HG03196 (cell line): Measurements from ENCODE around the gene TNIP2.

ENCODE experiments used
- ATAC-seq: cut with Tn5 transposase; IDR thresholded peaks from one replicate; pipeline ENCODE4 v1.9.1; 2021; ENCODE audit not compliant: unreplicated experiment

Gene TNIP2

DNA sequence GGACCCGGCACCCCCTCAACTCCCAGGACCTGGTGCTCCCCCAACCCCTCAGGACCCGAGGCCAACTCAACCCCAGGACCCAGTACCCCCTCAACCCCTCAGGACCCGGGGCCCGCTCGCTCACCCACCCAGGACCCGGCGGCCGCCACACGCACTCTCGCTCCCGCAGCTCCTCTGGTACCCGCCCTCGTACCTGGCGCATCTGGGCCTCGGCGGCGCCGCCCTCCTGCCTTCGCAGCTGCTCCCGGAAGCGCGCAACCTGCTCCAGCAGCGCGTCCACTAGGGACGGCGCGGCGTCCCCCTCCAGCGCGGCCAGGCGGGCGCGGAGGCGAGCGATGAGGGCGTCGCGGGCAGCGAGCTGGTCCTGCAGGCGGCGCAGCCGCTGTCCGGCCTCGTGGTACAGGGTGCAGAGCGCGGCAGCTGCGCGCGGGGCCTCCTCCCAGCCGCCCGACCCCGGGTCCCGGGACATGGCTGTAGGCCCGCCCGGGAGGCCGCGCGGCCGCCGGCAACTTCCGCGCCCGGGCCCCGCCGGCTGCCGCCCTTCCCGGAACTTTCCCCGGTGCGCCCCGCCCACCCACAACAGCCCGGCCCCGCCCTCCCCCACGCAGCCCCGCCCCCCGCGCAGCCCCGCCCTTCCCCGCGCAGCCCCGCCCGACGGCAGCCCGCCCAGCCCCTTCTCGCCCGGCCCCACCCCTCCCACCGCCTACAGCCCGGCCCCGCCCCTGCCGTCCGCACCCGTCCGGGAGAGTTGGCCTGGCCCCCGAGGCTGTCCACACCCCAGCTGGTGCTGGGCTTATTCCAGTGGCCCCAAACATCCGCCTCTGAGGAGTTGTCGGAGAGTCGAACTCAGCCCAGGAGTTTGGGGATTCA lies at the start of gene TNIP2:
Gene TNIP2, minus strand, starts transcription at position 516 of the 870 bp plus-strand sequence. Its CDS starts 47 bp downstream, at position 469.
- peak; percentile 58 for ATAC-seq

- no peak for ATAC-seq
Measured at GRCh38 chr4:2804973-2805501, 48.9 kb upstream of the TNIP2 start.

DNA sequence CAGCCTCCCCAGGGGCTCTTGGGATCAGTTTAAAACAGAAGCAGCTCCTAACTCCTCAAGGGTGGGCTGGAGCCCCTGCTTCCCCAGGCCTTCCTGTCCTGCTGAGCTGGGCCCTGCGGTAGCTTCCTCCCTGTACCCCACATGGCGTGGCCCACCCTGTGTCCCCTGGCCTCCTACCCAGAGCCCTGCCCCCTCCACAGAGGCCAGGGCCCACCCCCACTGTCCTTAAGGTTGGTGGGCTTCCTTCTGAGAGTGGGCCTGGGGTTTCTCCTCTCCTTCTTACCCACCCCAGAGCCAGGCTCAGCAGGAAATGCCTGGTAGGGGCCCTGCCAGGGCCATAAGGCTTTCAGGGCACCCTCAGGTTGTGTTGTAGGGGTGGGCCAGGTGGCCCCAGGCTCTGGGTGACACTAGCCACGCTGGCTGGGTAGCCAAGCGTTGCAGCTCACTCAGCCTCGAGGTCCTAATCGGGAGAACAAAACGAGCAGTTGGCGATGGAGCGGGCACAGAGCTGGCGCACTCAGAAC lies 48.4 kb upstream of the TNIP2 start:
- ATAC-seq, result no peak

GRCh38 chr4:2803624-2804448 lies 47.7 kb upstream of the TNIP2 start:
- ATAC-seq, result no peak

GRCh38 chr4:2802618-2803531 lies 46.7 kb upstream of the TNIP2 start:
- ATAC-seq, result no peak

DNA sequence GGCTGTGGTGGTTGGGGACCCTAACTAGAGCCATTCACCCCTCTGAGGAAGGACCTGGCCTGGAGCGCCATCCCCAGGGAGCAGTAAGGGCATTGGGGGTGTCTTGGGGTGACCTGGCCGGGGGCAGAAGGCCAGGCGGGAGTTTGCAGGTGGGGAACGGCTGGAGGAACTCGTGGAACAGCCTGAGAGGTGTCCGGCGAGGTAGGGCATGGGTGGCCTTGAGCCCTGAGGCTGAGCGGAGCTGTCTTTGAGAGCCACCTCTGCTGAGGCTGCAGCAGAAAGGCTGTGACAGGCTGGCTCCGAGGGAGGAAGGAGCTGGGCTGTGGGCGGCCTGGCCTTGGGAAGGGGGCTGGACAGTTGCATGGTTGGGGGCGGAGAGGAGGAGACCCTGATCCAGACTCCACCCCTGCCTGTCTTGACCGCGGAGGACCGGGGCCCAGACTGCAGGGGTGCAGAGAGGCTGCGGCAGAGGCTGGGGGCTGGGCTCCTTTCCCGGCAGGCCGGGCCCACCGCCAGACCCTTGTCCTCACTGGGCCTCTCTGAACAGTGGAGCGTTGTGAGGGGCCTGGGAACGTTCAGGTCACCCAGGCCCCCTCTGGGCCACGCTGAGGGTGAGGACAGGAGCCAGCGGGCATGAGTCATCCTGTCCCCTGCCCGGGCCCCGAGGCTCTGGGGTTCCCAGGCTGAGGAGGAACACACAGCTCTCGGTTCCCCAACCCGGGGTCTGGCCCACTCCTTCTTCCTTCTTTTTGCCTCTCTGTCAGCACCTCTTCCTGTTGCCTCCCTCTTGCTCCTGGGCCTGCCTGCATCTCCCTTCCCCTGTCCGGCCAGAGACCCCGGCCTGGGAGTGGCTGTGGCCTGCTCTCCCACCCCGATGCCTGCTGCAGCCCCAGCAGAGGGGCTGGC lies 44.8 kb upstream of the TNIP2 start:
- ATAC-seq, result no peak

- no peak for ATAC-seq
Measured at GRCh38 chr4:2799971-2800690, 44.0 kb upstream of the TNIP2 start.

DNA sequence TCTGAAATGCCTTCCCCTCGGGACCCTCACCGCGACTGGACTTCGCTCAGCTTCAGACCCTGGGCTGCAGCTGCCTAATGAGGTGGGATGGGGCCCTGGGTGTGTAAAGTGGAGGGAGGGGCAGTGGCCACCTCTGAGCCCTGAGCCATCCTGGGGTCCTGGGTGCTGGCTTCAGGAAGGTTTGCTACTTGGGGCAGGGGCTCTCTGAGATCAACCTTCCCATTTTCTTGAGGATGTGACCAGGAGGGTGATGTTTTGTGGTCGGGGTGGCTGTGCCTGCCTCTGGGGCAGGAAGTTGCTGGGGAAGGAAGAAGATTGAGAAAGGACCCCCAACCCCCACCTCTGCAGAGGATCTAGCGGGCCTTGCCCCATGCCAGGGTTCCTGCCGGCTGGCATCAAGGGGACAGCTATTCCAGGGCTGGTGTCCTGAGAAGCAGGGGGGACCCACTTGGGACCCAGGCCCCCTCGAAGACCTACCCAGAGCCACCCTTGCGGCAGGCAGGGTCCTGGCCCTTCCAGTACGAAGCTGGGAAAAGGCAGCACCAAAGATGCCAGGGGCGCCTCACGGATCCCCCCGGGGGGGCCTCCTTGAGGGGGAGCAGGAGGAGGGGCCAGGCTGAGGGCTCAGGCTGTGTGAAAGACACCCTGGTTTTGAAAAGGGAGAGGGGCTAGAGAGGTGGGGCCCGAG lies 43.2 kb upstream of the TNIP2 start:
- no peak for ATAC-seq

DNA sequence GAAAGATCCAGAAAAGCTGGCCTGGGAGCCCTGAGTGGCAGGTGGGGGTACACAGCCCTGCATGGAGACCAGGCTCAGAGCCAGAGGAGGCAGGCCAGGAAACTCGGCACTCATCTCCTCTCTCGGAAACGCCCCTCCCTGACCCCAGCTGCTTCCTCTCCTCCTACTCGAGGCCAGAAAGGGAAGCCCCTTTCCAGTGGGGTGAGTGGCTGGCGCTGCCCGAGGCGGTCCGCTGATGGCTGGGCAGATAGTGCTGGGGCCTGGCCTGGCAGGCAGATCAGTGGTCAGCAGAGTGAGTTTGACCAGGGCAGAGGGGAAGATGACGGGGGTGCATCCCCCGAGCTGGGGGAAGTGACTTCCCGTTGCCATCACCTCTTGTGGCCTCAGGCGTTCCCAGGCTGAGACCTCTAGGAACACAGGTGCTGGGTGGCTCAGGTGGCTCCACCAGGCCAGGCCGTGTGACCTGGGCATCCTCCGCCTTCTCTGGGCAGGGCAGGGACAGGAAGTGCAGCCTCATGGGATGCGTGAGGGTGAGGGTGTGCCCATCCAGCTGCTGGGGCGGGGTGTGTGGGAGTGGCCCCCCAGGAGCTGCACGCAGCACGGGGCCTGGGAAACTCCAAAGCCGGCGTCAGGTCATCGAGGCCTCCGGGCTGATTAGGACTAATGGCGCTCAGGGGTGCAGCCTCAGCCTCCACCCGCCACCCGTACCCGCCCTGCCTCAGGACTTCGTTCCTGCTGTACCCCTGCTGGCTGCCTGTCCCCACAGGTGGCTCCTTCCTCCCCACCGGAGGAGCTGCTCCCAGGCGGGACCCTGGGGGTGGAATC lies 42.5 kb upstream of the TNIP2 start:
- ATAC-seq, result peak; percentile 31

GRCh38 chr4:2797545-2798305 lies 41.6 kb upstream of the TNIP2 start:
- no peak for ATAC-seq

GRCh38 chr4:2796849-2797544 lies 40.9 kb upstream of the TNIP2 start:
- ATAC-seq, result no peak

- no peak for ATAC-seq
Measured at GRCh38 chr4:2795893-2796848, 40.0 kb upstream of the TNIP2 start.

DNA sequence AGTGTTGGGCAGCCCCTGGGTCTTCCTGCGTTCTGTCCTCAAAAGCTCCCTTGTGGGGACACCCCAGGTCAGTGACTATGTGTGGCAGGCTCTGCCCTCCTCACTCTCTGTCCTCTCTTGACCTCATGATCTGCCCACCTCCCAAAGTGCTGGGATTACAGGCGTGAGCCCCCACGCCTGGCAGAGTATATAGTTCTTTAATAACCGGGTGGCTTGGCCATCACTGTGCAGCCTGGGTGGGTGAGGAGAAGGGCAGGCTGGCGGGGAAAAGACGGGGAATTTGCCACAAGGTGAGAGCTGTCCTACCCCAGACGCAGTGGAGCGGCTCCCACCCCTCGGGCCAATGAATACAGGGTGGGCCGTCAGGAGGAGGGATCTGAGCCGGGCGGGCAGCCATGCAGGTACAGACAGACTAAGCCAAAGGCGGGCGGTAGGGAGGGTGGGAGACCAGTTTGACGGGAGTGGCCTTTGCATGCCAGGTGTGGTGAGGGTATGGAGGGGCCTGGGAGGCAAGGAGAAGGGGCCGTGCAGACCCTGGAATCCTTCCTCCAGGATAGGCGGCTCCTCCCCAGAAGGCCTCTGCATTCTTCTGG lies 39.3 kb upstream of the TNIP2 start:
- no peak for ATAC-seq

DNA sequence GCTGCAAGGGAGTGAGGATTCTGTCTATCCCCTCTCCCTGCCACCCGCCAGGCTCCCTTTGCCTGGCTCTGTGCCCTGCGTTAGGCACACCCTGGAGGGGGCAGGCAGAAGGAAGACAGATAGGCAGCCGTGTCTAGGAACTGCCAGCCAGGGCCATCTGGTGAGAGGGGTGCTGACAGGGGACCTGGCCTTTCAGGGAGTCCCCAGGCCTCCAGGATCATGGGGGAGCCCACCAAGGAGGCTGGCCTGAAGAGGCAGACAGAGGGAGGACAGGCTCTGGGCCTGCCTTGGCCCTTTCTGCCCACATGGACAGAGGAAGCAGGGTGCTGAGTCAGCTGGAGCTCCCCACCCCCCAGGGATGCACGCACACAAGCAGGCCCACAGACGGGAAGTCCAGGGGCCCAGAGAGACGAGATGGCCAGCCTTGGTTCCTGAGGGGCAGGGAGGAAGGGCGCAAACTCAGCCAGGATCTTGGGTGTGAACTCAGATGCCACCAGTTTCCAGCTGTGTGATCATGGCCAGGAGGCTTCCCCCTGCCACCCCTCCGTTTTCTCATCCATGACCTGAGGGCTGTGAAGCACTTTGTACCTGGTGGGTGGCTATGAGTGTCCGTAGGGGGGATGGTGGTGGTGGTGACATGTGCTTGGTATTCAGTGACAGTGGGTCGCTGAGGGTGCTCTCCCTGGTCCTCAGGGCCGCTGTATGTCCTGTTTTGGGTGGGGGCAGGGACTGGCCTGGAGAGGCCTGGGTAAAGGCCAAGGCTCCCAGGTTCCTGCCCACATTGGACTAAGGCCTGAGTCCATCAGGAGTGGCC lies 38.6 kb upstream of the TNIP2 start:
- ATAC-seq, result no peak
